Fibroblast of mammary gland (primary cell): Measurements from ENCODE around the gene CHST8.
A peak's percentile ranks its signal among the peaks of the same experiment; 100 is the strongest.

Experiments
- DNase-seq: peaks from one replicate; pipeline ENCODE4 v3.0.0-alpha.2; 2010; ENCODE audit warnings: low read depth
- H3K4me3 ChIP-seq: 2 replicates; pipeline ENCODE4 v1.5.1; 2011; ENCODE audit warnings: low read depth, mild to moderate bottlenecking, low read length, moderate library complexity; ENCODE audit not compliant: control insufficient read depth
- TF ChIP-seq, protein P1 (sequence below): conservative IDR thresholded peaks from 2 replicates; pipeline ENCODE4 v1.5.1; 2011; ENCODE audit warnings: low read depth, low read length, inconsistent platforms; ENCODE audit not compliant: control insufficient read depth, insufficient read depth

Gene CHST8

GRCh38 chr19:33677745-33678426 lies 56.1 kb downstream of the CHST8 start:
- TF ChIP-seq, protein P1, sequence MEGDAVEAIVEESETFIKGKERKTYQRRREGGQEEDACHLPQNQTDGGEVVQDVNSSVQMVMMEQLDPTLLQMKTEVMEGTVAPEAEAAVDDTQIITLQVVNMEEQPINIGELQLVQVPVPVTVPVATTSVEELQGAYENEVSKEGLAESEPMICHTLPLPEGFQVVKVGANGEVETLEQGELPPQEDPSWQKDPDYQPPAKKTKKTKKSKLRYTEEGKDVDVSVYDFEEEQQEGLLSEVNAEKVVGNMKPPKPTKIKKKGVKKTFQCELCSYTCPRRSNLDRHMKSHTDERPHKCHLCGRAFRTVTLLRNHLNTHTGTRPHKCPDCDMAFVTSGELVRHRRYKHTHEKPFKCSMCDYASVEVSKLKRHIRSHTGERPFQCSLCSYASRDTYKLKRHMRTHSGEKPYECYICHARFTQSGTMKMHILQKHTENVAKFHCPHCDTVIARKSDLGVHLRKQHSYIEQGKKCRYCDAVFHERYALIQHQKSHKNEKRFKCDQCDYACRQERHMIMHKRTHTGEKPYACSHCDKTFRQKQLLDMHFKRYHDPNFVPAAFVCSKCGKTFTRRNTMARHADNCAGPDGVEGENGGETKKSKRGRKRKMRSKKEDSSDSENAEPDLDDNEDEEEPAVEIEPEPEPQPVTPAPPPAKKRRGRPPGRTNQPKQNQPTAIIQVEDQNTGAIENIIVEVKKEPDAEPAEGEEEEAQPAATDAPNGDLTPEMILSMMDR, result no peak
- DNase-seq, result no peak
- H3K4me3 ChIP-seq, result no peak overlapping the region

DNA sequence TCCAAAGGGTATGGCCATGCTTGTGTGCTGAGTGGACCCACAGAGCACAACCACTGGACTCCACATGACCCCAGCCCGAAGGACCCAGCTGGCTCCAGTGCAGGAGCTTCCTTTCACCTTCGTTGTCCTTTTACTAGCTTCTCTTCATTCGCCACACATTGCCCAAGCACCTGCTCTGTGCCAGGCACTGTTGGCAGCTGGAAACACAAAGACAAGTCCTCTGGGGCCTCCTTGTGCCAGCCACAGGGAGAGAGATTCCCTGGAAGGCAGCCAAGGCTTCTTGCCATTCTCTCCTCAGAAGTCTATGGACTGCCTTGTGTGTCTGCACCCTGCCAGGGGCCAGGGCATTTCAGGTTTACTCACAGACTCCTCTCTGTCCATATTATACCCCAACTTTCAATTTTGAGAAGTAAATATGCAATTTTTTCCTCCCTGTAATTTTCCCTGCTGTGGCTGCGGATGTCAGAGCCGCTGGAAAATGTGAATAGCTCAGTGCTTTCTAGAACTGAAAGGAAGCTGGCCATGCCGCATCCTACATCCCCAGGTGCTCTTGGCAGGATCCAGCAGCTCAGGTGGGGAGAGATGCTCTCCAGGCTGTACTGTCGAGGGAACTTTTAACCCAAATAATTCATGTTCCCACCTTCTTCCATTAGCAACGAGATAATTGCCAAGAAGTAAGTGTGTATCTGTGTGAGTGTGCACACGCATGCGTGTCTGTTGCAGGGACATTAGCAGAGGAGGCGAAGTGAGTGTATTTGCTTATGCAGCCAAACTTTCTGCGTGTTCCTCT lies 57.2 kb downstream of the CHST8 start:
- H3K4me3 ChIP-seq, result no peak overlapping the region
- DNase-seq, result no peak
- TF ChIP-seq, protein P1, result no peak

DNA sequence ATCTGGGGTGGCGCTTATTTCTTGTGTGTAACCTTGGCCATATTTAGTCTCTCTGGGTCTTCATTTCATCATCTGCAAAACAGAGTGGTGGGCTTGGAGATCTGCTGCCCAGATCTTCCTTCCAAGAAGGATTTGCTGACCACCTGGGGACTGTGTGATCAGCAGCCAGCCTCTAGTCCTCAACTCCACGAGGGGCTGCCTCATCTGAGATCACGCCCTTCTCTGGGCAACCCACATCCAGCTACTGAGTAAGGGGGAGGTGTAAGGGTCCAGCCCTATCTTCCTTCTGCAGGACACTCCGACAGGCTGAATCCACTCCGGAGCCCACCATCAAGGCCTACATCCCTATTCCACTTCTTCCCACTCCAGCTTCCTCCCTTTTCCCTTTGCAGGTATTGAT lies 57.9 kb downstream of the CHST8 start:
- TF ChIP-seq, protein P1, result no peak
- H3K4me3 ChIP-seq, result no peak overlapping the region

GRCh38 chr19:33681081-33681680 lies 59.4 kb downstream of the CHST8 start:
- no peak for DNase-seq
- TF ChIP-seq, protein P1, result no peak
- no peak overlapping the region for H3K4me3 ChIP-seq

More for the DNA sequence above, 57.9 kb downstream of the CHST8 start:
- no peak for DNase-seq

DNA sequence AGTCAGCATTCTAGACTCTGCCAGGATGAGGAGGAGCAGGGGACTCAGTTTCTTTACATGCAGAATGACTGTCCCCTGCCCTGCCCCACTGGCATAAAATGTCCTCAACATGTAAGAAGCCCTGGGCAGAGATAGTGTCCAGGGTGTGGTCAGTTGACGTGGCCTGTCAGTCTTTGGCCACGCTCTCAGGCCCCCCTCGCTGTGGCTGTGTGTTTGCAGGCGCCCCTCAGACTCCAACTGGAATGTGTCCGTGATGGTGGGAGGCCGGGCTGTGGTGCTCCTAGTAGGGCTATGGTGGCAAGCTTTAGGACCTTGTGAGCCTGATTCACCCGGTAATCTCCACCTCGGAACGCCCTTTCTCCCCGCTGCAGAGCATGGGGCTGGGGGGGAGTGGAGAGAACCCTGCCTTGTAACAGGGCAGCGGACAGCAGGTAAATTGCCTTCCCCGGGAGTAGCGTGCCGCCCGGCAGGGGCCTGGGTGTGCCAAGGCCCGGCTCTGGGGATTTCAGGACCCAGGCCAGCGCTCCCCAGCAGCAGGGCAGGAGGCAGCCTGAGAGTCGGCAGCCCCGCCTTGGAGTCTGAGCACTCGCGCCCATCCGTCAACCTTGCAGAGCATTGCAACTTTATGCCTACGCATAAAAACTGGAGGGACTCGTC lies 62.3 kb downstream of the CHST8 start:
- TF ChIP-seq, protein P1, result no peak
- DNase-seq, result peak; percentile 7
- no peak overlapping the region for H3K4me3 ChIP-seq

GRCh38 chr19:33684538-33685232 lies 62.9 kb downstream of the CHST8 start:
- H3K4me3 ChIP-seq, result no peak overlapping the region
- no peak for DNase-seq
- TF ChIP-seq, protein P1, result no peak
